Lung (tissue), 12 donors: Measurements from ENCODE around the gene MEGF9. TPM values are rescaled to one million over a fixed set of nuclear protein-coding genes. Genes with fewer than 3 reads are reported as not detected.

Experiments used
- ATAC-seq: fragments of 200-7000 bp; cut with Tn5 transposase; one replicate; pipeline ENCODE4 v1.9.1; 2020; ENCODE audit warnings: moderate number of reproducible peaks; ENCODE audit not compliant: insufficient read depth, low FRiP score
- DNase-seq, 3 donors: peaks; one replicate each; pipeline ENCODE4 v3.0.0-alpha.2; 2013 to 2017
- H3K27ac ChIP-seq, 2 donors: one replicate each; pipeline ENCODE4 v1.5.1; 2013; ENCODE audit warnings: mild to moderate bottlenecking in 2 of 2, moderate library complexity in 2 of 2, control low read depth in 1 of 2, inconsistent platforms in 1 of 2, low read depth in 1 of 2, low read length in 1 of 2
- H3K27me3 ChIP-seq, 3 donors: one replicate each; pipeline ENCODE4 v1.5.1; 2013; ENCODE audit warnings: low read length in 2 of 3; ENCODE audit not compliant: control insufficient read depth in 3 of 3, insufficient read depth in 3 of 3
- H3K36me3 ChIP-seq, 4 donors: one replicate each; pipeline ENCODE4 v1.5.1; 2013; ENCODE audit warnings: low read length in 4 of 4, mild to moderate bottlenecking in 1 of 4, moderate library complexity in 1 of 4; ENCODE audit not compliant: control insufficient read depth in 4 of 4, insufficient read depth in 4 of 4
- H3K4me1 ChIP-seq, 5 donors: one replicate each; pipeline ENCODE4 v1.5.1; 2013; ENCODE audit warnings: low read length in 5 of 5, mild to moderate bottlenecking in 2 of 5, moderate library complexity in 1 of 5; ENCODE audit not compliant: control insufficient read depth in 5 of 5, insufficient read depth in 5 of 5
- H3K4me3 ChIP-seq: one replicate; pipeline ENCODE4 v1.5.1; 2013; ENCODE audit warnings: mild to moderate bottlenecking, control low read depth, moderate library complexity
- H3K9ac ChIP-seq, 2 donors: one replicate each; pipeline ENCODE4 v1.5.1; 2013; ENCODE audit warnings: low read length in 2 of 2, control low read depth in 1 of 2; ENCODE audit not compliant: insufficient read depth in 1 of 2
- H3K9me3 ChIP-seq, 4 donors: one replicate each; pipeline ENCODE4 v1.5.1; 2013; ENCODE audit warnings: low read length in 3 of 4, mild to moderate bottlenecking in 1 of 4, moderate library complexity in 1 of 4; ENCODE audit not compliant: control insufficient read depth in 4 of 4, insufficient read depth in 3 of 4
- CTCF ChIP-seq: IDR thresholded peaks from 2 replicates; pipeline ENCODE4 v1.5.1; 2012; ENCODE audit warnings: mild to moderate bottlenecking; ENCODE audit errors: control extremely low read depth, extremely low read depth
- WGBS, 2 donors: extraction: QIAGEN DNeasy Blood & Tissue Kit; methylation state at CpG; one replicate each; pipeline ENCODE4 v1.1.7; 2013; 5-methylcytosine and 5-hydroxymethylcytosine counted together
- polyA plus RNA-seq, 2 donors: library from polyadenylated mRNA; stranded (reverse); fragments of 200-250 nt; gene quantifications; one replicate each; pipeline ENCODE4 v1.2.1, GENCODE V29; 2013
- total RNA-seq, 2 donors: library from RNA; depleted of rRNA in 1 of 2; stranded (reverse); fragments of >200 nt in 1 of 2; gene quantifications; one replicate each; pipeline ENCODE4 v1.2.1, GENCODE V29; 2014 to 2021
- donor health status: control.
- donor health status: control.
- donor health status: Bipolar disorder and iron deficiency.
- donor health status: healthy.
- donor health status: DM: yes; HTN: yes; CAD: no.

Gene MEGF9
- total and polyA plus RNA-seq, 4 donors, result 19.2 to 48.3 (median 30.6) TPM

DNA sequence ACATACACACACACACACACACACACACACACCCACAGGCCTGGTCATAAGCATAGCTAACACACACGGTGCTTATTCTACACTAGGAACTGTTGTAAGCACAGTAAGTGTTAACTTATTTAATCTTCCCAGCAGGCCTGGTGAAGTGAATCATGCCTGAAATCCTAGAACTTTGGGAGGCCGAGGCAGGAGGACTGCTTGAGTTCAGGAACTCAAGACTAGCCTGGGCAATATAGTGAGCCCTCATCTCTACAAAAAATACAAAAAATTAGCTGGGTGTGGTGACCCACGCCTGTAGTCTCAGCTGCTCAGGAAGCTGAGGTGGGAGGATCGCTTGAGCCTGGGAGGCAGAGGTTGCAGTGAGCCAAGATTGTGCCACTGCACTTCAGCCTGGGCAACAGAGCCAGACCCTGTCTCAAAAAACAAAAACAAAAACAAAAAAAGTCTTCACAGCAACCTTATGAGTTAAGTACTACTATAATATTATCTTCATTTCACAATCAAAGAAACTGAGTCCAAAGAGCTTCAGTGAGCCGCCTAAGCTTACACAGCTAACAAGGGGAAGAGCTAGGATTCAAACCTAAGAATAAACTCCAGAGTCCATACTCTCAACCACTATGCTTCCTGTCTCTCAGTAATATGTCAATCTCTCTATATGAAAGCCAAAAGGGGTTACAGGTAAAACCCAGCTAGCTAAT lies 2.3 kb downstream of the MEGF9 start:
- ATAC-seq (no peak), DNase-seq (no peak)
- Histone ChIP-seq H3K4me3 (peak overlapping the region; percentile 64), H3K27me3 (no peaks in the 10 kb centered on the region), H3K9me3 (no peaks in the 10 kb centered on the region), H3K27ac (peak overlapping the region in 1 of 2 donors; percentile 5), H3K36me3 (peaks cover 0 to 2% (median 0%) of the 10 kb centered on the region in 4 donors), H3K9ac (no peak overlapping the region), H3K4me1 (peaks cover 0 to 46% (median 10%) of the 10 kb centered on the region in 5 donors)
- TF ChIP-seq CTCF, result no peak
- WGBS, 2 donors, result 30 to 31% methylated on average over 5 of the region's 5 CpGs

GRCh38 chr9:120711354-120711753 lies 2.9 kb downstream of the MEGF9 start:
- Histone ChIP-seq H3K9me3 (no peaks in the 10 kb centered on the region), H3K4me3 (no peak overlapping the region), H3K27me3 (no peaks in the 10 kb centered on the region), H3K36me3 (peaks cover 0 to 2% (median 0%) of the 10 kb centered on the region in 4 donors), H3K9ac (peak overlapping the region in 1 of 2 donors; percentile 0), H3K4me1 (peaks cover 0 to 46% (median 10%) of the 10 kb centered on the region in 5 donors), H3K27ac (no peak overlapping the region)
- DNase-seq (no peak), ATAC-seq (no peak)
- TF ChIP-seq CTCF, result no peak

DNA sequence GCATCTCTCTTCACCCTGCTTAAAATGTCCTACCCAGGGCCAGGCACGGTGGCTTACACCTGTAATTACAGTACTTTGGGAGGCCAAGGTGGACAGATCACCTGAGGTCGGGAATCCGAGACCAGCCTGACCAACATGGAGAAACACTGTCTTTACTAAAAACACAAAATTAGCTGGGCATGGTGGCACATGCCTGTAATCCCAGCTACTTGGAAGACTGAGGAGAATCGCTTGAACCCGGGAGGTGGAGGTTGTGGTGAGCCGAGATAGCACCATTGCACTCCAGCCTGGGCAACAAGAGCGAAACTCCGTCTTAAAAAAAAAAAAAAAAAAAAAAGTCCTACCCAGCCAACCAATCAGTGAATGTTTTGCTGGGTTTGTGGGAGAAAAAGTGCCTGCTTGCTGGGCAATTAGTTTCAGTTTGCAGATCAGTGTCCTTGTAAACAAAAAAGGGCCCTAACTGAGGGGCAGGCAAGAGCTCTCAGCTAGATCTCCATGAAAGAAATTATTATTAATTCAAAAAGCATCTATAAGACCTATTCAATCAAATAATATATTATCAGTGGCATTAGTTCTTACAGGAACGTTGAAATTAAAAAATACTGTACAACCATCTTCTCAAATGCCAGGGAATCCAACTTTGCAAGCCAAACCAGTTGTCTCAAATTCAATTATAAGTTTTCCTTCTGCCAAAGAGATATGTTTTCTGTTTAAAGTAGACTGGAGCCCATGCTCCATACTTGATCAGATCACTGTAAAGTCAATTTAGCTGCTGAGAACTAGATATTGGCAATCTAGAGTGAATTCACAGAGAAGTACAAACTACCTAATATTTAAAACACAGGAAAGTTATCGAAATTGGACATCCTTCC lies 3.9 kb downstream of the MEGF9 start:
- peak overlapping the region in 1 of 2 donors; percentile 59 for H3K27ac ChIP-seq
- 43 to 47% methylated on average over 10 of the region's 10 CpGs for WGBS, 2 donors
- DNase-seq (peak in 2 of 3 donors; percentile 56 to 60), ATAC-seq (no peak)
- H3K9ac ChIP-seq, result peak overlapping the region in 1 of 2 donors; percentile 47
- peaks cover 0 to 41% (median 7%) of the 10 kb centered on the region in 5 donors for H3K4me1 ChIP-seq
- H3K4me3 ChIP-seq, result no peak overlapping the region
- no peak for TF ChIP-seq CTCF
- H3K27me3 ChIP-seq, result no peaks in the 10 kb centered on the region
- H3K36me3 ChIP-seq, result peaks cover 0 to 2% (median 0%) of the 10 kb centered on the region in 4 donors
- H3K9me3 ChIP-seq, result no peaks in the 10 kb centered on the region
